Measurements from ENCODE around the gene AEBP1. TPM values are rescaled to one million over a fixed set of nuclear protein-coding genes. Genes with fewer than 3 reads are reported as not detected.
A peak's percentile ranks its signal among the peaks of the same experiment; 100 is the strongest.

The AEBP1 gene
- total and polyA plus RNA-seq, 2 experiments from 2014 or later = 15.1 to 42.0 TPM

DNA sequence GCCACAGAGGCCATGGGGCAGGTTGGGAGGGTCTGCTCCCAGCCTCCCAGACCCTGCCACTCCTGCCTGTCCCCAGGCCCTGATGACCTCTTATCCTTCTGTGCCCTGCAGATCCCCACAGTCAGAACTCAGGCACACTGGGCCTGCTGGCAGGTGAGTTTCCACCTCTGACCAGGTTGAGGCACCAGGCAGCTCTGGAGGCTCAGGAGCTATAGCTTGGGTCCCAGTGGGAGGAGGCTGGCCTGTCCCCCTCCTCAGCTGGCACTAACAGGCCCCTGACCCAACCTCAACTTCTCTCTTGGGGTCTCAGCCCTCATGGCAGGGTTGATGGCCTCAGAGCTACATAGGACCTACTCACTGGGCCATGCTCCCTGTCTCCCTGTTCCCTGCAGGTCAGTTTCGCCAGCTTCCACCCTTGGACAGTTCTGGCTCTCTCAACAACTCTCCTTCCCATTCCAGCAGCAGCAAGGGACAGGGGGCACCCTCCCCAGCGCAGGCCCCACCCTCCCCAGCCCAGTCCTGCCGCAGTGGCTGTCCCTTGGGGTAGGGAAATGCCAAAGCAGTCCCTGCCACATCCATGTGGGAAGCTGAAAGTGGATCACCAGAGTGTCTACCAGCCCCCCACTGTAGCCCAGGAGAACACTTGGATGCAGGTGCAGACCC, 2.7 kb upstream of the AEBP1 start:
- Histone ChIP-seq H3K4me2 (no peak overlapping the region), H3K79me2 (replicated peaks; ENCODE audit: insufficient read depth) (no peaks in the 10 kb centered on the region; the same call in 1 of the 2 replicates), H3K4me3 (no peak overlapping the region), H3K9me2 (ENCODE audit: insufficient read depth) (no peaks in the 10 kb centered on the region), H3K4me1 (ENCODE audit: insufficient read depth) (peaks cover 8% of the 10 kb centered on the region; the same call in 1 of the 2 replicates), H3K36me3 (ENCODE audit: insufficient read depth) (no peaks in the 10 kb centered on the region), H3K27ac (ENCODE audit: low read depth) (no peak overlapping the region), H2AFZ (peak overlapping the region; percentile 78; the same call in 1 of the 2 replicates), H3K27me3 (ENCODE audit: insufficient read depth) (peaks cover 9% of the 10 kb centered on the region; the same call in 1 of the 2 replicates), H4K20me1 (replicated peaks; ENCODE audit: insufficient read depth) (no peaks in the 10 kb centered on the region), H3F3A (replicated peaks; ENCODE audit: low read depth) (no peaks in the 10 kb centered on the region)
- H3K9me3 Mint-ChIP-seq = no peaks in the 10 kb centered on the region
- ATAC-seq (no peak), DNase-seq (ENCODE audit: low spot score) (no peak)
- peaks cover 20% of the 10 kb centered on the region for H3K4me1 Mint-ChIP-seq
- peaks cover 22% of the 10 kb centered on the region for H3K27me3 Mint-ChIP-seq (ENCODE audit: insufficient read depth, low read depth, poor library complexity)
- peaks cover 3% of the 10 kb centered on the region; the same call in 1 of the 3 replicates for H3K36me3 Mint-ChIP-seq (ENCODE audit: low read depth)
- no peak for TF ChIP-seq POLR2AphosphoS5 (IDR thresholded peaks at IDR 0.05; ENCODE audit: low read depth)
- TF ChIP-seq, protein P1, sequence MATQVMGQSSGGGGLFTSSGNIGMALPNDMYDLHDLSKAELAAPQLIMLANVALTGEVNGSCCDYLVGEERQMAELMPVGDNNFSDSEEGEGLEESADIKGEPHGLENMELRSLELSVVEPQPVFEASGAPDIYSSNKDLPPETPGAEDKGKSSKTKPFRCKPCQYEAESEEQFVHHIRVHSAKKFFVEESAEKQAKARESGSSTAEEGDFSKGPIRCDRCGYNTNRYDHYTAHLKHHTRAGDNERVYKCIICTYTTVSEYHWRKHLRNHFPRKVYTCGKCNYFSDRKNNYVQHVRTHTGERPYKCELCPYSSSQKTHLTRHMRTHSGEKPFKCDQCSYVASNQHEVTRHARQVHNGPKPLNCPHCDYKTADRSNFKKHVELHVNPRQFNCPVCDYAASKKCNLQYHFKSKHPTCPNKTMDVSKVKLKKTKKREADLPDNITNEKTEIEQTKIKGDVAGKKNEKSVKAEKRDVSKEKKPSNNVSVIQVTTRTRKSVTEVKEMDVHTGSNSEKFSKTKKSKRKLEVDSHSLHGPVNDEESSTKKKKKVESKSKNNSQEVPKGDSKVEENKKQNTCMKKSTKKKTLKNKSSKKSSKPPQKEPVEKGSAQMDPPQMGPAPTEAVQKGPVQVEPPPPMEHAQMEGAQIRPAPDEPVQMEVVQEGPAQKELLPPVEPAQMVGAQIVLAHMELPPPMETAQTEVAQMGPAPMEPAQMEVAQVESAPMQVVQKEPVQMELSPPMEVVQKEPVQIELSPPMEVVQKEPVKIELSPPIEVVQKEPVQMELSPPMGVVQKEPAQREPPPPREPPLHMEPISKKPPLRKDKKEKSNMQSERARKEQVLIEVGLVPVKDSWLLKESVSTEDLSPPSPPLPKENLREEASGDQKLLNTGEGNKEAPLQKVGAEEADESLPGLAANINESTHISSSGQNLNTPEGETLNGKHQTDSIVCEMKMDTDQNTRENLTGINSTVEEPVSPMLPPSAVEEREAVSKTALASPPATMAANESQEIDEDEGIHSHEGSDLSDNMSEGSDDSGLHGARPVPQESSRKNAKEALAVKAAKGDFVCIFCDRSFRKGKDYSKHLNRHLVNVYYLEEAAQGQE (IDR thresholded peaks at IDR 0.05; ENCODE audit: unreplicated experiment) = no peak
- TF ChIP-seq, protein P2, sequence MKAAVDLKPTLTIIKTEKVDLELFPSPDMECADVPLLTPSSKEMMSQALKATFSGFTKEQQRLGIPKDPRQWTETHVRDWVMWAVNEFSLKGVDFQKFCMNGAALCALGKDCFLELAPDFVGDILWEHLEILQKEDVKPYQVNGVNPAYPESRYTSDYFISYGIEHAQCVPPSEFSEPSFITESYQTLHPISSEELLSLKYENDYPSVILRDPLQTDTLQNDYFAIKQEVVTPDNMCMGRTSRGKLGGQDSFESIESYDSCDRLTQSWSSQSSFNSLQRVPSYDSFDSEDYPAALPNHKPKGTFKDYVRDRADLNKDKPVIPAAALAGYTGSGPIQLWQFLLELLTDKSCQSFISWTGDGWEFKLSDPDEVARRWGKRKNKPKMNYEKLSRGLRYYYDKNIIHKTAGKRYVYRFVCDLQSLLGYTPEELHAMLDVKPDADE (IDR thresholded peaks at IDR 0.05) = no peak
- H3K4me3 Mint-ChIP-seq = no peak overlapping the region
- H3K27ac Mint-ChIP-seq = no peak overlapping the region

DNA sequence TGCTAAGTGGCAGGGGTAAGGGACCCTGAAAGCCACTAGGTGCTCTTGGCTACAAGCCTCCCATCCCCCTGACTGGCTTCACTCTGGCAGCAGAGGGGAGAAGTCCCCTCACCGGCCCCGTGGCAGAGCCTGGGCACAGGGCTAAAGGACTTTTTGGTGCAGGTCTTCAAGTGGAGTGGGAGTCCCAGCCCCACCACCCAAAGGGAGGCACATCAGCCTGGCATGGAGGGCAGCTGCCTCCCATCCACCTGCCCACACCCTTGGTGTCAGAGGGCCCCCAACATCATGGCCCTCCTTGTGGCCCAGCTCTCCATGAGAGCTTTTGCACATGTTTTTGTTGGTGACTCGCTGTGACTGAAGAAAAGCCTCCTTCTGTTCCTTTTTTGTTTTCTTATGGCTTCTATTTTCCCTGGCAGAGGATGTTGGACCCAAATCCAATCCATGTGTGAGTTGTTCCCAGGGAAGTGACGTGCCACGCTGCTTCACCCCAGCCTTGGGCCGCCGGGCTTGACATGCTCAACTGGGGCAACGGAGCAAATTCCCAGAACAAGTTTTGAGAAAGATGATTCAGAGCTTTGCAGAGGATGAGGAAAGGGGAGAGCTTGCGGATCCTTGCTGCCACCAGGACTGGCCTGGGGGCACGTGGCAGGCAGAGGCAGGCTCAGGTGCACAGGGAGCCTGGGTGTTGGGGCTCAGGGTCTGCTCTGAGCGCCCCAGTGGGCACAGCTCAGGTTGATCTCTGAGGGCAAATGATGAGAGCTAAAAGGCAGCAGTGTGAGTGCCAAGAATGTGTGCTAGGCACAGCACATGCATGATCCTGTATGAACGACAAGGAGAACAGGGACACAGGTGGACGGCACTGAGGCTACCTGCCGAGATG, 1.9 kb upstream of the AEBP1 start:
- H3F3A ChIP-seq (replicated peaks; ENCODE audit: low read depth) = no peaks in the 10 kb centered on the region
- H3K4me3 Mint-ChIP-seq = peak overlapping the region; percentile 8; the same call in 1 of the 3 replicates
- no peak overlapping the region for H3K27ac ChIP-seq (ENCODE audit: low read depth)
- TF ChIP-seq EZH2 (IDR thresholded peaks at IDR 0.05; ENCODE audit: low read depth, unreplicated experiment) (no peak), JUNB (IDR thresholded peaks at IDR 0.05; ENCODE audit: unreplicated experiment) (no peak), POLR2AphosphoS5 (IDR thresholded peaks at IDR 0.05; ENCODE audit: low read depth) (no peak), STAT1 (IDR thresholded peaks at IDR 0.05; ENCODE audit: unreplicated experiment) (no peak), NANOG (IDR thresholded peaks at IDR 0.05; ENCODE audit: borderline replicate concordance) (no peak)
- TF ChIP-seq, protein P3, sequence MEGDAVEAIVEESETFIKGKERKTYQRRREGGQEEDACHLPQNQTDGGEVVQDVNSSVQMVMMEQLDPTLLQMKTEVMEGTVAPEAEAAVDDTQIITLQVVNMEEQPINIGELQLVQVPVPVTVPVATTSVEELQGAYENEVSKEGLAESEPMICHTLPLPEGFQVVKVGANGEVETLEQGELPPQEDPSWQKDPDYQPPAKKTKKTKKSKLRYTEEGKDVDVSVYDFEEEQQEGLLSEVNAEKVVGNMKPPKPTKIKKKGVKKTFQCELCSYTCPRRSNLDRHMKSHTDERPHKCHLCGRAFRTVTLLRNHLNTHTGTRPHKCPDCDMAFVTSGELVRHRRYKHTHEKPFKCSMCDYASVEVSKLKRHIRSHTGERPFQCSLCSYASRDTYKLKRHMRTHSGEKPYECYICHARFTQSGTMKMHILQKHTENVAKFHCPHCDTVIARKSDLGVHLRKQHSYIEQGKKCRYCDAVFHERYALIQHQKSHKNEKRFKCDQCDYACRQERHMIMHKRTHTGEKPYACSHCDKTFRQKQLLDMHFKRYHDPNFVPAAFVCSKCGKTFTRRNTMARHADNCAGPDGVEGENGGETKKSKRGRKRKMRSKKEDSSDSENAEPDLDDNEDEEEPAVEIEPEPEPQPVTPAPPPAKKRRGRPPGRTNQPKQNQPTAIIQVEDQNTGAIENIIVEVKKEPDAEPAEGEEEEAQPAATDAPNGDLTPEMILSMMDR (conservative IDR thresholded peaks at IDR 0.05; ENCODE audit: low read depth in 2 of 2) = no peak
- TF ChIP-seq, protein P2 (IDR thresholded peaks at IDR 0.05) = no peak
- TF ChIP-seq, protein P1 (IDR thresholded peaks at IDR 0.05; ENCODE audit: unreplicated experiment) = no peak

More for the DNA sequence above, 1.9 kb upstream of the AEBP1 start:
- no peaks in the 10 kb centered on the region for H3K9me2 ChIP-seq (ENCODE audit: insufficient read depth)
- H3K79me2 ChIP-seq (replicated peaks; ENCODE audit: insufficient read depth) = no peaks in the 10 kb centered on the region; the same call in 1 of the 2 replicates
- H3K36me3 ChIP-seq (ENCODE audit: insufficient read depth) = no peaks in the 10 kb centered on the region
- no peak for ATAC-seq
- H3K4me3 ChIP-seq = no peak overlapping the region
- peaks cover 8% of the 10 kb centered on the region; the same call in 1 of the 2 replicates for H3K4me1 ChIP-seq (ENCODE audit: insufficient read depth)
- no peak overlapping the region for H3K4me2 ChIP-seq
- Mint-ChIP-seq H3K9me3 (no peaks in the 10 kb centered on the region), H3K27ac (no peak overlapping the region), H3K36me3 (ENCODE audit: low read depth) (peaks cover 3% of the 10 kb centered on the region; the same call in 1 of the 3 replicates), H3K27me3 (ENCODE audit: insufficient read depth, low read depth, poor library complexity) (peaks cover 16% of the 10 kb centered on the region), H3K4me1 (peaks cover 20% of the 10 kb centered on the region)
- DNase-seq (ENCODE audit: low spot score) = no peak
- no peaks in the 10 kb centered on the region for H4K20me1 ChIP-seq (replicated peaks; ENCODE audit: insufficient read depth)
- H2AFZ ChIP-seq = no peak overlapping the region
- peaks cover 9% of the 10 kb centered on the region; the same call in 1 of the 2 replicates for H3K27me3 ChIP-seq (ENCODE audit: insufficient read depth)
